HG02623 (cell line): ENCODE data around the gene PLA2G4A.

ENCODE experiments used
- ATAC-seq: cut with Tn5 transposase; IDR thresholded peaks from one replicate; pipeline ENCODE4 v1.9.1; 2021; ENCODE audit warnings: moderate library complexity; ENCODE audit not compliant: unreplicated experiment

PLA2G4A gene

DNA sequence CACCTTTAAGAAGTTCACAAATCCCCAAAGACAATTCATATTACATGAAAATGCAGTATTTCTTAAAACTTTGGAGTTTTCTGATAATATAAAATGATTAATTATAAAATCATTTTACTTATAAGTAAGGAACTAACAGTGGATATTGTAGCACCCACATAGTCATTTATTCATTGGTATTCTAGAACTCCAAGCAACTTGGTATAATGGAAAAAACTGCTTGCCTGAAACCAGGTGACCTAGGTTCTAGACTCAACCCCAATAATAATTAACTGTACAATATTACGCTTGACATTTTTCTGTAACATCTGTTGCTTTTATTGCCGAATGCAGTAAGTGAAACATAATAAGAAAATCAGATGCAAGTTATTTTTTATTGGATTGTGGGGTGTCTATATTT, 2.4 kb downstream of the PLA2G4A start:
- no peak for ATAC-seq

GRCh38 chr1:186834399-186834958, 5.7 kb downstream of the PLA2G4A start:
- no peak for ATAC-seq

DNA sequence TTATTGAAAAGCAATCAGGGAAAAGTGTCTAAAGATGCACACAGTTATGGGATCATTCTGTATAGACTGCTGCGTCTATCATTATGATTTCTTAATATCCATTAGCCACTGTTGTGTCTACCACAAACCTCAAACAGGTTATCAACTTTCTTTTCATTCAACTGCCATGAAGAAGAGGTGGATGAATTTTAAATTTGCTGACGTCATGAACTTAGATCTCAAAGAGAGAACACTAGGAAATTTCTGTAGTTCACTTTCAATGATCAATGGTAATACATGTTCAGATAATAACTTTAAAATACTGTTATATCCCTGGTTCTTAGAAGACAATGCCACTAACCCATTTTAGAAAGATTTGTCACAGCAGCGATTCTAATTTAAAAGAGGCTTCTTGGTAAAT, 6.7 kb downstream of the PLA2G4A start:
- ATAC-seq, result no peak

DNA sequence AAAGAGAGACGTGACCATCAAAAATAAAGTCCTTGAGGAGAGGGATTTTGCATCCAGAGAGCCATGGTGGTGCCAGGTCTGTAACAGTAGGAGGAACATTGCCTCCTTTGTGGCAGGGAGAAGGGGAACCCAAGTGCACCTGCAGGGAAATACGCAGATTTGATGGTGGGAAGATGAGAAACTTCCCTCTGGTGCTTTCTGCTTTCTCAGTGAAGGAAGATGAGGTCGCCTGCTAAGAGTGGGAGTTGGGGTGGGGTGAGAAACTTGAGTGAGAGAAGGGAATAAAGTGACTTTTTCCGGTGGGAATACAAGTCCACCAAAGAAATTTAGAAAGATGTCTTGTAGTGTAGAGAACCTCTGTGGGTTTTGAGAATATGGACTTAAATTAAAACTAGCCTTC, 9.1 kb downstream of the PLA2G4A start:
- ATAC-seq, result no peak

GRCh38 chr1:186838380-186839040, 9.8 kb downstream of the PLA2G4A start:
- ATAC-seq, result no peak

DNA sequence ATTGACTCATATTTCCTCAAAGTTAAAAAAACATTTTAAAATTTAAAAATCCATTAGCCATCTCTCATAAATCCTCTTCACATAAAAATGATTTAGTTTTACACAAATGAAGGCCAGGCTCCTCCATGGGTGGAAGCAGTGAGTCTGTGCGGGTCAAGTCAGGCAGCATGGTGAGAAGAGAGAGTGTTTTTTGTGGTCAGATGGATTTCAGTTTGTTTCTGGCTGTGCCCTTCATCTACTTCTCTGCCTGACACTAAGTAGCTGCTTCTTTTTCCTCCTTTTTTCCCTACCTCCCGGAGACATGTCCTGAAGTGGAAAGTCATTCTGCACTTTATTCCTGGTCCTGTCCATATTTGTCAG, 10.3 kb downstream of the PLA2G4A start:
- ATAC-seq, result no peak

DNA sequence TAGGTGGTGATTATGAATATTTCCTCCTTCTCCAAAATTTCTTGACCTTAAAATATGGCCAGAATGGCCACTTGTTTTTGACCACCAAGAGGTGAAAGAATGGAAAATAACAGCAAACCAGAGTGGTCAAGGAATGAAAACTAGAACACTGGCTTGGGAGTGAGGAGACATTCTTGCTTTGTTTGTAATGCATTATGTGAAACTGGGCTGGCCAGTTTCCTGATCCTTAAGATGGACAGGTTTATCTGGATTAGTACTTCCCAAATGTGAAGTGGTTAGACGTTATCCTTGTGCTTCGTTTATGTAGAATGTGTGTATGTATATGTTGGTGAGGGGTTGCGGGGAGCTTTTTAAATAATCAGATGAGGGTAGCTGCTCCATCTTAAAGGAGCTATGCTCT, 12.8 kb downstream of the PLA2G4A start:
- no peak for ATAC-seq

DNA sequence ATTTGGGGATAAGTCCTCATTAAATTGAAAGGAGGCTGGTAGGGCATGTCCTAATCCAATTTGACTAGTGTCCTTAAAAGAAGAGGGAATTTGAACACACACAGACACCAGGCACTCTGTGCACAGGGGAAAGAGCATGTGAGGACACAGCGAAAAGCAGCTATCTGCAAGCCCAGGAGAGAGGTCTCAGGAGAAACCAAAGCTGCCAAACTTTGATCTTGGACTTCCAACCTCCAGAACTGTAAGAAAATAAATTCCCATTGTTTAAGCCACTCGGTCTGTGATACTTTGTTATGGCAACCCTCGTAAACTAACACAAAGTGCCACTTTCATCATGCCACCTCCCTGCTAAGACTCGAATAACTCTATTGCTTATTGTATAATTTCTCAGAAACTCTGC, 13.8 kb downstream of the PLA2G4A start:
- ATAC-seq, result no peak

- no peak for ATAC-seq
These were observed 14.5 kb downstream of the PLA2G4A start for GRCh38 chr1:186843226-186843625.

DNA sequence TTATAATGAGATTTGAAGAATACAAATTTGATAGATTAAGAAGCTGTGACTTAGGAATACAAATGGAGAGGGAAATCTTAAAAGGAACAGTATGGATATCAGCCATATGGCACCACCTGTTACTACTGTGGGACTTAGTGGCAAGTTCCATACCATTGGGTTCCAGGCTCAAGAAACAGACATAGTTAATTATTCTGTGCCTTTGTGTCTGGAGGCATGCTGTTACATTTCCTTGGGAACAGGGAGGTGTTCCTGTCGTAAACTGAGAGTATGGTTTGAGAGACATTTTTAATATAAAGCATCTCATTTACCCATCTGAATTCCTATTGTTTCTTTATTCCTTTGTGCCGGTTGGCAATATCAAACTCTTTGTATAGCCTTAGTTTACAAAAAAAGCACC, 15.2 kb downstream of the PLA2G4A start:
- no peak for ATAC-seq

GRCh38 chr1:186845576-186846210, 16.9 kb downstream of the PLA2G4A start:
- ATAC-seq, result no peak

DNA sequence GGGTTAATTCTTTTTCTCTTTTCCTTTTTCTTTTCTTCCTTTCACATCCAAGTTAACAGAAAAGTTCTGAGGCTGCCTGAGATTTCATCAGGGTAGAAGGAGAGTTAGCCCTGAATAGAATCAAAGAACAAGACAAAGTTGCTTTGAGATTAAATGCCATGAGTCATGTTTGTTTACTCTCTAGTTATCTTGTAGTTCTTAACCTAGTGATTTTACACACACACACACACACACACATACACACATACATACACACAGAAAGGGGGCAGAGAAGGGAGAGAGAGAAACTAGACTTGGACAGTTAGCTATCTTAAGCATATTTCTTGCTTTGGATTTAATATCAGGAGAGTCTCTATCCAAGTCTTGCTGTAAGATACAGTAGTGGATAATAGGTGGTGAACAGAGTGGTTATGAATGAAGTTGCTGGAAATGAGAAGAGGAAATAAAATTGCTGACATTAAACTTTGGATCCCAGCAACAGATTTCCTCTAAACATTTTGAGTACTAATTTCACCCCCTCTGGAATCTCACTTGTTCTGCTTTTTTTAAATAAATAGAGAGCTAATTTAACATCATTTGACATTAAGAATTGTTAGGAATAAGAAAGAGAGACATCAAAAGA, 19.9 kb downstream of the PLA2G4A start:
- no peak for ATAC-seq

DNA sequence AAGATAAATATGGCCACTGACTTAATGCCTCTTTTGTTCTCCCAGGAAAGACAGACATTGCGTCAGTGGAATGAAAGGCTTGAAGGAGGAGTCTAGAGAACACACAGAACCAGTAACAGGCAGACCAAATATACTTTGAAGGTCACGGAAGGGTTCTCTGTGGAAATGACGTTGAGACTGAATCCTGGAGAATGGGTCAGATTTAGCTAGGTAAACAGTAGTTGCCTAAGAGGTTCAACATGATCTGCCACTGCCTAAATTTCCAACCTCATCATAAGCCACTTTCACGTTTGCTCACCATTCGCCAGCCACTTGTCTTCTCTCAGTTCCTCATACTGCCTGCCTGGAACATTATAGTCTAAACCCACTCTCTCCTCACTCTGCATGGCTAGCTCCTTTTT, 20.5 kb downstream of the PLA2G4A start:
- ATAC-seq, result peak; percentile 98

DNA sequence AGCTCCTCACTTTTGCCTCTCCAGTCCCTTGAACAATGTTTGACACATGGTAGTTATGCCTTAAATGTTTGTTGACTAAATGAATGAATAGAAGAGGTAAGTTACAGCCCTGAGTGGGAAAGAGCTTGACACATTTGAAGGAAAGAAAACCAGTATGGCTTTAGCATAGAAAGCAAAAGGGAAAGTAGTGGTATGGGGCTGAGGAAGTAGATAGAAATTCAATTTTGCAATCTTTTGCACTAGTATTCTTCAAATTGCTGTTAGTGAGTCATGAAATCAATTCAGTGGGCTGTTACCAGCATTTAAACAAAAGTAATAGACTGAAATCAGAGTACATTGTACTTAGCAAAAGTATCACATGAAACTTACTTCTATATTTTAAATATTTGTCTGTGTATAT, 21.1 kb downstream of the PLA2G4A start:
- ATAC-seq, result peak; percentile 48

GRCh38 chr1:186854102-186854501, 25.4 kb downstream of the PLA2G4A start:
- no peak for ATAC-seq

GRCh38 chr1:186858923-186859322, 30.2 kb downstream of the PLA2G4A start:
- no peak for ATAC-seq

DNA sequence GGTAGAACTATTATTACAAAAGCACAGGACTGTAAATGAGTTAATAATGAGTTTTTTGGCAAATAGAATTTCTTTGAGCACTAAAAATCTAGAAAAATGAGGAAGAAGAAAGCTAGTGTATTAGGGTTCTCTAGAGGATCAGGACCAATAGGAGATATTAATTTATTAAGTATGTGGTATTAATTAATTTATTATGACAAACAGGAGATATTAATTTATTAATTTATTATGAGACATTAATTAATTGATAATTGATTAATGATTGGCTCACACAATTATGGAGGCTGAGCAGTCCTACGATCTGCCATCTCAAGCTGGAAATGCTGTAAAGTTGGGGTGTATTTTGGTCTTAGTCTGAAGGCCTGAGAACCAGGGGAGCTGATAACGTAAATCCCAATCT, 31.2 kb downstream of the PLA2G4A start:
- no peak for ATAC-seq

GRCh38 chr1:186864296-186864695, 35.5 kb downstream of the PLA2G4A start:
- no peak for ATAC-seq

DNA sequence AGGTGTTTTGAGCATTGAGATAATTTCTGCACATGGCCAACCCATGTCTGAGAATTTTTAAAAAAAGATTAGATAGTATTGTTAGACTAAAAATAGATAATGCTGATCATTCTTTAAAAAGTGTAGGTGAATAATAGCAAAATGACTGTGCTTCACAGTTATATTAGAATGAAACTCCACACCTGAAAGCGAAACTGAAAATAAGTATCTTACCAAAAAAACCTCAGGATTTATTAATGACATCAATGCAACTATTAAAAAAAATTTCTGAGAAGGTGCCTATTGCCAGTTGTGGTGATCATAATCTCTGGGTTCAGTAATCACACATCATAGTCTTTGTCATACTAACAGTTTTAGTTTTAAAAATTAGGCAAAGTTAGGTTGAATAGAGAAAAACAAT, 36.5 kb downstream of the PLA2G4A start:
- ATAC-seq, result peak; percentile 80

- no peak for ATAC-seq
These were observed 37.1 kb downstream of the PLA2G4A start for GRCh38 chr1:186865857-186866256.

- ATAC-seq, result no peak
These were observed 40.9 kb downstream of the PLA2G4A start for GRCh38 chr1:186869526-186870228.

GRCh38 chr1:186871784-186872183, 43.0 kb downstream of the PLA2G4A start:
- no peak for ATAC-seq
